Breast epithelium (tissue), 4 donors: ENCODE measurements around the gene TIE1. TPM values are rescaled to one million over a fixed set of nuclear protein-coding genes. Genes with fewer than 3 reads are reported as not detected.
A peak's percentile ranks its signal among the peaks of the same experiment; 100 is the strongest.

Experiments
- DNase-seq, 2 donors: peaks; one replicate each; pipeline ENCODE4 v3.0.0-alpha.2; 2019; ENCODE audit warnings: low spot score in 2 of 2
- H3K27ac ChIP-seq, 2 donors: fragments of 200-600 bp; sonication (generic) in 1 of 2; one replicate each; pipeline ENCODE4 v1.5.1; 2016 to 2019; ENCODE audit warnings: mild to moderate bottlenecking in 1 of 2
- H3K27me3 ChIP-seq, 2 donors: fragments of 200-600 bp; sonication (generic) in 1 of 2; one replicate each; pipeline versions ENCODE4 v1.5.1 to v1.6.0; 2017 to 2019; ENCODE audit warnings: control low read depth in 1 of 2, mild to moderate bottlenecking in 1 of 2
- H3K36me3 ChIP-seq: fragments of 200-600 bp; one replicate; pipeline ENCODE4 v1.5.1; 2019
- H3K4me1 ChIP-seq, 2 donors: fragments of 200-600 bp; sonication (generic); one replicate each; pipeline ENCODE4 v1.5.1; 2016 to 2019; ENCODE audit warnings: control low read depth in 1 of 2
- H3K4me3 ChIP-seq, 3 donors: fragments of 200-600 bp; sonication (generic); 1 replicate in 2 of 3; 2 replicates in 1 of 3; pipeline ENCODE4 v1.5.1; 2016 to 2019; ENCODE audit warnings: mild to moderate bottlenecking in 3 of 3, moderate library complexity in 2 of 3
- H3K9me3 ChIP-seq, 2 donors: fragments of 200-600 bp; sonication (generic) in 1 of 2; one replicate each; pipeline ENCODE4 v1.5.1; 2016 to 2019; ENCODE audit warnings: control low read depth in 1 of 2
- CTCF ChIP-seq, 3 donors: fragments of 450-650 bp; IDR thresholded peaks; one replicate each; pipeline ENCODE4 v1.5.1; 2016 to 2017; ENCODE audit warnings: antibody characterized with exemption in 3 of 3, mild to moderate bottlenecking in 3 of 3, moderate library complexity in 3 of 3
- POLR2A ChIP-seq: fragments of 450-650 bp; IDR thresholded peaks from one replicate; pipeline ENCODE4 v1.6.1; 2016; ENCODE audit warnings: antibody characterized with exemption, mild to moderate bottlenecking, moderate library complexity
- POLR2AphosphoS5 ChIP-seq, 3 donors: sonication (generic); formaldehyde crosslinking; IDR thresholded peaks; one replicate each; pipeline ENCODE4 v1.6.1; 2017; ENCODE audit warnings: antibody characterized with exemption in 3 of 3
- intact Hi-C: fragments of 100-400 bp; cut with DNase I; formaldehyde crosslinking; loops from one replicate; pipeline ENCODE4 v1.15.1; 2023; ENCODE audit warnings: low total_unique reads
- total RNA-seq, 3 donors: library from RNA; depleted of rRNA; stranded (reverse); fragments of >200 nt; gene quantifications; one replicate each; pipeline ENCODE4 v1.1.0, GENCODE V29; 2016

Gene TIE1
- total RNA-seq, 3 donors from 2014 or later = 9.4 to 39.0 (median 24.2) TPM

GRCh38 chr1:43305461-43305860, 4.7 kb downstream of the TIE1 start:
- no peaks in the 10 kb centered on the region for H3K4me1 ChIP-seq
- intact Hi-C loops = no loop called here
- H3K27me3 ChIP-seq = no peaks in the 10 kb centered on the region
- no peak overlapping the region for H3K4me3 ChIP-seq
- H3K27ac ChIP-seq = no peak overlapping the region
- TF ChIP-seq POLR2A = no peak
- TF ChIP-seq CTCF (IDR thresholded peaks at IDR 0.05) = no peak
- no peak for TF ChIP-seq POLR2AphosphoS5 (IDR thresholded peaks at IDR 0.05)
- no peak for DNase-seq
- no peaks in the 10 kb centered on the region for H3K9me3 ChIP-seq
- no peaks in the 10 kb centered on the region for H3K36me3 ChIP-seq

- intact Hi-C loops = no loop called here
- H3K27me3 ChIP-seq = no peaks in the 10 kb centered on the region
- no peak overlapping the region for H3K27ac ChIP-seq
- no peaks in the 10 kb centered on the region for H3K9me3 ChIP-seq
- TF ChIP-seq CTCF (IDR thresholded peaks at IDR 0.05) (no peak), POLR2AphosphoS5 (IDR thresholded peaks at IDR 0.05) (no peak), POLR2A (no peak)
- no peak overlapping the region for H3K4me3 ChIP-seq
- no peaks in the 10 kb centered on the region for H3K4me1 ChIP-seq
- no peak for DNase-seq
- H3K36me3 ChIP-seq = no peaks in the 10 kb centered on the region
Observed at GRCh38 chr1:43305926-43306687, 5.3 kb downstream of the TIE1 start.

GRCh38 chr1:43306688-43307457, 6.1 kb downstream of the TIE1 start:
- Histone ChIP-seq H3K4me3 (no peak overlapping the region), H3K9me3 (no peaks in the 10 kb centered on the region), H3K4me1 (no peaks in the 10 kb centered on the region), H3K27ac (no peak overlapping the region), H3K27me3 (no peaks in the 10 kb centered on the region), H3K36me3 (no peaks in the 10 kb centered on the region)
- intact Hi-C loops = no loop called here
- TF ChIP-seq POLR2A (no peak), CTCF (IDR thresholded peaks at IDR 0.05) (no peak), POLR2AphosphoS5 (IDR thresholded peaks at IDR 0.05) (no peak)
- peak in 1 of 2 donors; percentile 35 for DNase-seq

- TF ChIP-seq POLR2AphosphoS5 (IDR thresholded peaks at IDR 0.05) (no peak), CTCF (IDR thresholded peaks at IDR 0.05) (no peak), POLR2A (no peak)
Observed at GRCh38 chr1:43307458-43308158, 6.8 kb downstream of the TIE1 start.

More at GRCh38 chr1:43307458-43308158, 6.8 kb downstream of the TIE1 start:
- H3K4me1 ChIP-seq = no peaks in the 10 kb centered on the region
- H3K36me3 ChIP-seq = no peaks in the 10 kb centered on the region
- peak in 1 of 2 donors; percentile 34 for DNase-seq
- H3K27me3 ChIP-seq = no peaks in the 10 kb centered on the region
- intact Hi-C loops = no loop called here
- no peak overlapping the region for H3K27ac ChIP-seq
- no peak overlapping the region for H3K4me3 ChIP-seq
- no peaks in the 10 kb centered on the region for H3K9me3 ChIP-seq
